ENCODE results near the gene PRDM9.
"Not testable (repeated sequence)": the region's sequence is repeated elsewhere in the genome, so short reads cannot be mapped to it uniquely, and the experiment has no call there.

Gene PRDM9

DNA sequence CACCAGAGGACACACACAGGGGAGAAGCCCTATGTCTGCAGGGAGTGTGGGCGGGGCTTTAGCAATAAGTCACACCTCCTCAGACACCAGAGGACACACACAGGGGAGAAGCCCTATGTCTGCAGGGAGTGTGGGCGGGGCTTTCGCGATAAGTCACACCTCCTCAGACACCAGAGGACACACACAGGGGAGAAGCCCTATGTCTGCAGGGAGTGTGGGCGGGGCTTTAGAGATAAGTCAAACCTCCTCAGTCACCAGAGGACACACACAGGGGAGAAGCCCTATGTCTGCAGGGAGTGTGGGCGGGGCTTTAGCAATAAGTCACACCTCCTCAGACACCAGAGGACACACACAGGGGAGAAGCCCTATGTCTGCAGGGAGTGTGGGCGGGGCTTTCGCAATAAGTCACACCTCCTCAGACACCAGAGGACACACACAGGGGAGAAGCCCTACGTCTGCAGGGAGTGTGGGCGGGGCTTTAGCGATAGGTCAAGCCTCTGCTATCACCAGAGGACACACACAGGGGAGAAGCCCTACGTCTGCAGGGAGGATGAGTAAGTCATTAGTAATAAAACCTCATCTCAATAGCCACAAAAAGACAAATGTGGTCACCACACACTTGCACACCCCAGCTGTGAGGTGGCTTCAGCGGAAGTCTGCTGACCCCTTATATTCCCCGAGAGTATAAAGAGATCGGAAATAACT, 20.0 kb downstream of the PRDM9 start:
- DNase-seq (ENCODE audit: low spot score): not testable (repeated sequence)

DNA sequence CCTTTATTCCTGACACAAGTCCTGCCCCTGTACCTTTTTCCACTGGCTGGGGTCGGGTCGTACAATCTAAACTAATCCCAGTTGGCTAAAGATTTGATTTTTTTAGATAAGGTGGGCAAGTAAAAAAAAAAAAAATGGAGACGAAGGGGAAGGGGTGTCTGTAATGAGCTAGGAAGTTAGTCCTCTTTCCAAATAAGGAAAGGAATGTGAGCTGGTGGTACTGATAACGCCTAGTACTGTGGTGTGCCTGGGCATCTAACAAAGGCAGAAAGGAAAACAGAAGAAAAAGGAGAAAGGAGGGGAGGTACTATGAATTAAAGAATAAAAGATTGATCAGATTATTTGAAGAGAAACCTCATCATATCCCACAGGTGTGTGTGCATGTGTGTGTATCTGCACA, 21.3 kb downstream of the PRDM9 start:
- no peak for DNase-seq (ENCODE audit: low spot score)

DNA sequence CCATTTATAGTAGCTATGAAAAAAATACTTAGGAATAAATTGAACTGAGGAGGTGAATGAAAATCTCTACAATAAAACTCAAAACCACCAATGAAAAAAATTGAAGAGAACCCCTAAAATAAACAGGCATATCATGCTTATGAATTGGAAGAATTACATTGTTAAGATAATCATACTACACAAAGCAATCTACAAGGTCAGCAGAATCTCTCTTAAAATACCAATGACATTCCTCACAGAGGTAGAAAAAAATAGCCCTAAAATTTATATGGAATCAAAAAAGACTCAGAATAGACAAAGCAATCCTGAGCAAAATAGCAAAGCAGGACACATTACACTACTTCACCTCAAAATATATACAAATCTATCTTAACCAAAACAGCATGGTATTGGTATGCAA, 23.2 kb downstream of the PRDM9 start:
- no peak for DNase-seq (ENCODE audit: low spot score)

DNA sequence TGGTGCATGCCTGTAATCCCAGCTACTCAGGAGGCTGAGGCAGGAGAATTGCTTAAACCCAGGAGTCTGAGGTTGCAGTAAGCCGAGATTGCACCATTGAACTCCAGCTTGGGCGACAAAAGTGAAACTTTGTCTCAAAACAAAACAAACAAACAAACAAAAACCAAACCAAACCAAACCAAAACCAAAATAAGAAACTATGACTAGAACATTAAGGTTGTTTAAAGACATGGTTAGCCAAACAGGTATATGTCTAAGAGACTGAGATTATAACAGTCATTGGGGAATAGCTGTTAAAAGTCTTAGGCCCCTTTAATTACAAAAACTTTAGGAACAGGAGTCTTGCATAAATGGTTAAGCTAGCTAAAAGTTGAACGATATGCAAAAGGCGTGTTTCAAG, 63.6 kb downstream of the PRDM9 start:
- no peak for DNase-seq (ENCODE audit: low spot score)
